Lung (tissue), 12 donors: ENCODE results near the gene AKAP6. TPM values are rescaled to one million over a fixed set of nuclear protein-coding genes. Genes with fewer than 3 reads are reported as not detected.

Source experiments
- ATAC-seq: fragments of 200-7000 bp; cut with Tn5 transposase; one replicate; pipeline ENCODE4 v1.9.1; 2020; ENCODE audit warnings: moderate number of reproducible peaks; ENCODE audit not compliant: insufficient read depth, low FRiP score
- DNase-seq, 3 donors: peaks; one replicate each; pipeline ENCODE4 v3.0.0-alpha.2; 2013 to 2017
- H3K27ac ChIP-seq, 2 donors: one replicate each; pipeline ENCODE4 v1.5.1; 2013; ENCODE audit warnings: mild to moderate bottlenecking in 2 of 2, moderate library complexity in 2 of 2, control low read depth in 1 of 2, inconsistent platforms in 1 of 2, low read depth in 1 of 2, low read length in 1 of 2
- H3K27me3 ChIP-seq, 3 donors: one replicate each; pipeline ENCODE4 v1.5.1; 2013; ENCODE audit warnings: low read length in 2 of 3; ENCODE audit not compliant: control insufficient read depth in 3 of 3, insufficient read depth in 3 of 3
- H3K36me3 ChIP-seq, 4 donors: one replicate each; pipeline ENCODE4 v1.5.1; 2013; ENCODE audit warnings: low read length in 4 of 4, mild to moderate bottlenecking in 1 of 4, moderate library complexity in 1 of 4; ENCODE audit not compliant: control insufficient read depth in 4 of 4, insufficient read depth in 4 of 4
- H3K4me1 ChIP-seq, 5 donors: one replicate each; pipeline ENCODE4 v1.5.1; 2013; ENCODE audit warnings: low read length in 5 of 5, mild to moderate bottlenecking in 2 of 5, moderate library complexity in 1 of 5; ENCODE audit not compliant: control insufficient read depth in 5 of 5, insufficient read depth in 5 of 5
- H3K4me3 ChIP-seq: one replicate; pipeline ENCODE4 v1.5.1; 2013; ENCODE audit warnings: mild to moderate bottlenecking, control low read depth, moderate library complexity
- H3K9ac ChIP-seq, 2 donors: one replicate each; pipeline ENCODE4 v1.5.1; 2013; ENCODE audit warnings: low read length in 2 of 2, control low read depth in 1 of 2; ENCODE audit not compliant: insufficient read depth in 1 of 2
- H3K9me3 ChIP-seq, 4 donors: one replicate each; pipeline ENCODE4 v1.5.1; 2013; ENCODE audit warnings: low read length in 3 of 4, mild to moderate bottlenecking in 1 of 4, moderate library complexity in 1 of 4; ENCODE audit not compliant: control insufficient read depth in 4 of 4, insufficient read depth in 3 of 4
- WGBS, 2 donors: extraction: QIAGEN DNeasy Blood & Tissue Kit; methylation state at CpG; one replicate each; pipeline ENCODE4 v1.1.7; 2013; 5-methylcytosine and 5-hydroxymethylcytosine counted together
- polyA plus RNA-seq, 2 donors: library from polyadenylated mRNA; stranded (reverse); fragments of 200-250 nt; gene quantifications; one replicate each; pipeline ENCODE4 v1.2.1, GENCODE V29; 2013
- total RNA-seq, 2 donors: library from RNA; depleted of rRNA in 1 of 2; stranded (reverse); fragments of >200 nt in 1 of 2; gene quantifications; one replicate each; pipeline ENCODE4 v1.2.1, GENCODE V29; 2014 to 2021
- TF ChIP-seq, protein P1 (sequence below): IDR thresholded peaks from 2 replicates; pipeline ENCODE4 v1.5.1; 2012; ENCODE audit warnings: mild to moderate bottlenecking; ENCODE audit errors: control extremely low read depth, extremely low read depth
- donor health status: control.
- donor health status: control.
- donor health status: Bipolar disorder and iron deficiency.
- donor health status: healthy.
- donor health status: DM: yes; HTN: yes; CAD: no.

The AKAP6 gene
- total and polyA plus RNA-seq, 4 donors: 1.5 to 27.1 (median 7.7) TPM

- Histone ChIP-seq H3K4me1 (peaks cover 0 to 9% (median 5%) of the 10 kb centered on the region in 5 donors), H3K27me3 (no peaks in the 10 kb centered on the region), H3K27ac (no peak overlapping the region), H3K36me3 (no peaks in the 10 kb centered on the region), H3K4me3 (no peak overlapping the region), H3K9me3 (no peaks in the 10 kb centered on the region), H3K9ac (no peak overlapping the region)
- ATAC-seq: no peak
- TF ChIP-seq, protein P1, sequence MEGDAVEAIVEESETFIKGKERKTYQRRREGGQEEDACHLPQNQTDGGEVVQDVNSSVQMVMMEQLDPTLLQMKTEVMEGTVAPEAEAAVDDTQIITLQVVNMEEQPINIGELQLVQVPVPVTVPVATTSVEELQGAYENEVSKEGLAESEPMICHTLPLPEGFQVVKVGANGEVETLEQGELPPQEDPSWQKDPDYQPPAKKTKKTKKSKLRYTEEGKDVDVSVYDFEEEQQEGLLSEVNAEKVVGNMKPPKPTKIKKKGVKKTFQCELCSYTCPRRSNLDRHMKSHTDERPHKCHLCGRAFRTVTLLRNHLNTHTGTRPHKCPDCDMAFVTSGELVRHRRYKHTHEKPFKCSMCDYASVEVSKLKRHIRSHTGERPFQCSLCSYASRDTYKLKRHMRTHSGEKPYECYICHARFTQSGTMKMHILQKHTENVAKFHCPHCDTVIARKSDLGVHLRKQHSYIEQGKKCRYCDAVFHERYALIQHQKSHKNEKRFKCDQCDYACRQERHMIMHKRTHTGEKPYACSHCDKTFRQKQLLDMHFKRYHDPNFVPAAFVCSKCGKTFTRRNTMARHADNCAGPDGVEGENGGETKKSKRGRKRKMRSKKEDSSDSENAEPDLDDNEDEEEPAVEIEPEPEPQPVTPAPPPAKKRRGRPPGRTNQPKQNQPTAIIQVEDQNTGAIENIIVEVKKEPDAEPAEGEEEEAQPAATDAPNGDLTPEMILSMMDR: no peak
- no peak for DNase-seq
- 46 to 85% methylated on average over 2 of the region's 2 CpGs for WGBS, 2 donors
Measured at GRCh38 chr14:32412532-32412931, 83.4 kb downstream of the AKAP6 start.

- Histone ChIP-seq H3K36me3 (no peaks in the 10 kb centered on the region), H3K27me3 (no peaks in the 10 kb centered on the region), H3K9ac (no peak overlapping the region), H3K4me1 (peaks cover 0 to 9% (median 5%) of the 10 kb centered on the region in 5 donors), H3K9me3 (no peaks in the 10 kb centered on the region), H3K4me3 (no peak overlapping the region), H3K27ac (peak overlapping the region in 1 of 2 donors; percentile 21)
- WGBS, 2 donors: 24 to 31% methylated on average over 4 of the region's 4 CpGs
- DNase-seq (no peak), ATAC-seq (no peak)
- TF ChIP-seq, protein P1: no peak
Measured at GRCh38 chr14:32413967-32414640, 85.0 kb downstream of the AKAP6 start.

DNA sequence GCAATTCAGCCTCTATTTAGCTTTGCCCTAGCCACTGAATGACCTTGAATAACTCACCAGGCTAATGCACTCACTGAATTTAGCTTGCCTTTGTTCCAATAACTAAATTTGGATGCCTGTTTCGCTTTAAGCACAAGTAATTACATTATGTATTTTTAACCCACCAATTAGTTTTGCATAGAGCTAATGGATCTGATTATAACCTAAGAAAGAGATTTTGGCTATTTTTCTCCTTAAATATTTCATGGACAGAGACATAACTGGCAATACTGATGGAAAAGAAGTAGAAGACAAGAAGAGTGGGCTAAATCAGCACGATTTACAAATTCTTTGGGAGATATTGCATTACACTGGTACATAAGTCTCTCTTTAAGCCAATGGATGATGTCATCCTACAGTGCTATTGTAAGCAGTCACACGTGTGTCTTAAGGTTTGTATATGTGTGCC, 85.7 kb downstream of the AKAP6 start:
- no peaks in the 10 kb centered on the region for H3K9me3 ChIP-seq
- H3K4me1 ChIP-seq: peaks cover 0 to 9% (median 5%) of the 10 kb centered on the region in 5 donors
- no peaks in the 10 kb centered on the region for H3K27me3 ChIP-seq
- TF ChIP-seq, protein P1: no peak
- H3K4me3 ChIP-seq: no peak overlapping the region
- H3K36me3 ChIP-seq: no peaks in the 10 kb centered on the region
- ATAC-seq: no peak
- peak in 1 of 3 donors; percentile 29 for DNase-seq
- peak overlapping the region in 1 of 2 donors; percentile 21 for H3K27ac ChIP-seq
- WGBS, 2 donors: 54 to 65% methylated on average over 3 of the region's 3 CpGs
- no peak overlapping the region for H3K9ac ChIP-seq
